ENCODE measurements around the gene UBIAD1. TPM values are rescaled to one million over a fixed set of nuclear protein-coding genes. Genes with fewer than 3 reads are reported as not detected.
"Not testable (repeated sequence)": the region's sequence is repeated elsewhere in the genome, so short reads cannot be mapped to it uniquely, and the experiment has no call there.

The UBIAD1 gene
- total RNA-seq, 1 donor from 2014 or later, result 11.4 TPM

GRCh38 chr1:11279152-11279551 lies 6.2 kb downstream of the UBIAD1 start:
- DNase-seq (ENCODE audit: extremely low read depth, low read depth, low spot score), result no peak

DNA sequence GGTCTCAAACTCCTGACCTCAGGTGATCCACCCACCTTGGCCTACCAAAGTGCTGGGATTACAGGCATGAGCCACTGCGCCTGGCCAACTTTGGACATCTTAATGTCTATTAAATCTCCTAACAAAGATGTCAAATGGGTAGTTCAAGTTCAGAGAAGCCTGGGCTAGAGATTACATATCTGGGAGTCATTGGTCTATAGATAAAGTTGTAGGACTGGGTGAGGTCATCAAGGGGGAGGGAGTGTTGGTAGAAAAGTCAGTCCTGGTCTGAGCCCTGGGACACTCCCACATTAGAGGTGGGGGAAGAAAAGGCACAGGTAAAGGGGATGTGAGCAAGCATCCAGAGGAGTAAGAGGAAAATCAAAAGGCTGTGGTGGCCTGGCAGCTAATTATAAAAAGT lies 6.6 kb downstream of the UBIAD1 start:
- no peak for DNase-seq (ENCODE audit: extremely low read depth, low read depth, low spot score)

- DNase-seq (ENCODE audit: extremely low read depth, low read depth, low spot score), result no peak
Observed at GRCh38 chr1:11280719-11281376, 7.8 kb downstream of the UBIAD1 start.

- no peak for DNase-seq (ENCODE audit: extremely low read depth, low read depth, low spot score)
Observed at GRCh38 chr1:11281518-11282331, 8.7 kb downstream of the UBIAD1 start.

DNA sequence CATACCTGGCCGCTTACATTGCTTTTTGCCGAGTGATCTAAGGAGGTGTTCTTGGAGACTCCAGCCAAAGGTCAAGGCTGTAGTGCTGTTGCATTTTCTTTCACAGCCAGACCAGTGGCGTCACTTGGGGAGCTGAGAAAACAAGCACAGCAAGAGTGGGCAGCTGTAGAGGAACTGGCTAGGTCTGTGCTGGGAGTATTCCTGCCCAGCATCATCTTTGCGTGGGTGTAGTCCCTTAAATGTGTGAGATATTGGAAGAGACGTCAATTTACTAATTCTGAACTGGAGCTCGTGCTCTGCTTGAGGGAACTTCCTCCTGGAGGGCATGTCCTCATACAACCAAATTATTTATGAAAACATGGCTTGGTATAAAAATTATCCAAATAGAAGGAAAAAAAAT lies 10.2 kb downstream of the UBIAD1 start:
- DNase-seq (ENCODE audit: extremely low read depth, low read depth, low spot score), result no peak

- no peak for DNase-seq (ENCODE audit: extremely low read depth, low read depth, low spot score)
Observed at GRCh38 chr1:11284784-11285183, 11.8 kb downstream of the UBIAD1 start.

DNA sequence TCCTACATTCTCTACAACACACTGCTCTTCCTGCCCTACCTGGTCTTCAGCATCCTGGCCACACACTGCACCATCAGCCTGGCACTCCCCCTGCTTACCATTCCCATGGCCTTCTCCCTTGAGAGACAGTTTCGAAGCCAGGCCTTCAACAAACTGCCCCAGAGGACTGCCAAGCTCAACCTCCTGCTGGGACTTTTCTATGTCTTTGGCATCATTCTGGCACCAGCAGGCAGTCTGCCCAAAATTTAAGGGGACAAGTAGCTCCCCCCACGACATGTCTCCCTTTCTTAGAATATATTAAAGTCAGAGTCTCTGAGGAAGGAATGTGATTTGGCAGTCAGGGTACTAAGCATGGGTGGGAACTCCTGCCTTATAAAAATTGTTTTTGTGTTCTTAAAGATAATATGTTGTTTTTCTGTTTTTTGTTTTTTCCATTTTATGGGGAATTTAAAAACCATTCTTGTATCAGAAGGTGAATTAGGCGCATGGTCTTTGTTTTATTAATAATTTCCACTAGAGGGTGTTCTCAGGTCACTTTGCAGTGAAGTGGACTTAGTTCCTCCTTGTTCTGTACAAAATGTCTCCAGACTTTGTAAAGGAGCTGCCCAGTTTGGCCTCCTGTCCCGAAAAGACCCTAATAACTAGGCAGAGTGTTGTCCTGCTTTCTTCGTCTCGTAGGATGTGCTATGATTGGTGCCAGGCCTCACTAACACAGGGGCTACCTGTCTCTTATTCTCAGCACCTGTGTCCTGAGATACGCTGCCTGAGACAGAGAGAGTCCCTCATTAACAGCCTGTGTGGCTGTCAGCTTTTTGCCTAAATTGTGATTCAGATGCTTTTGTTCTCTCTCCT lies 13.1 kb downstream of the UBIAD1 start:
- DNase-seq (ENCODE audit: extremely low read depth, low read depth, low spot score), result no peak

DNA sequence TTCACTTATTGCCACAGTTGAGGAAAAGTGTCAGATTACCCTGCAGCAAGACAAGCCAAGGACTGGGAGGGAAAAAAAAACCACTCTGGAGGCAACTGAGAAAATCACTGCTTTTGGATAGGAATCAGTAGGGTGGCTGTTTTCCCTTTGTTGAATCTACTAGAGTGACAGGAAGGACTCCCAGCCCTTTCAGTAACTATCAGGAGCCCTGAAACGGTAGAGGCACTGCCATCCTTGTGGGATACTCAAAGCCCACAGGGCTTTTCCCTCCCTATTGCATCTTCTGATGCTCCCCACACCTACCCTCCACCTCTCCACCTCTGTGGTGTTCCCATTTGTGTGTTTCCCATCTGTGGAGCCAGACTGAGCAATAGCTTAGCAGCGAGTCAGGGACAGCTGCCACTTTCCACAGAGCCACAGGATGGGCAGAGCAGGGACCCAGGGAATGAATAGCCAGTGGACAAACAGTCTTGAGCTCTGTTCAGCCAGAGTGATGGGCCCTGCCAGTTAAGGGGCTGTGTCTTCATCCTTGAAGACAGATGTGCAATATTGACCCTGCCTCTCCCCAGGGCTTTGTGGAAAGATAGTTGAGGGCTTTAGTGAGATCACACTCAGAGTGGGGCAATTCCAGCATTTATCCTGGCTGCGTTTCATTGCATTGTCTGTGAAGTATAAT lies 13.9 kb downstream of the UBIAD1 start:
- DNase-seq (ENCODE audit: extremely low read depth, low read depth, low spot score), result no peak

DNA sequence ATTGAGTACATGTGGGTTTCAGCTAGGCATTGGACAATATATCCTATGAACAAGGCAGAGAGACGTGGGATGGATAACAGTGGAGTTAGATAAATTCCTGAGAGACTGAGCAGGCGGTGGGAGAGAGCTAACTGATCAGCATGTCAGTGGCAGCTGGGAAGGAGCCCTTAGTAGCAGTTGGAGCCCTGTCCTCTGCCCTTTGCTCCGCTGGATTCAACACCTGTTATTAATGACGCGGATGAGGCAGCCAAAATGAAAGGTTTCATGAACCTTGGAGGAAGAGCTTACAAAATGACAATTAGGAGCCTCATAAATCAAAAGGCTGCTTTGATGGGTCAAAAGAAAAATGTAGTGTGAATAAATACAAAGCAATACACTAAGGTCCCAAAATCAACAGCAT lies 16.1 kb downstream of the UBIAD1 start:
- no peak for DNase-seq (ENCODE audit: extremely low read depth, low read depth, low spot score)

GRCh38 chr1:11291049-11291448 lies 18.1 kb downstream of the UBIAD1 start:
- DNase-seq (ENCODE audit: extremely low read depth, low read depth, low spot score), result no peak

GRCh38 chr1:11293856-11294255 lies 20.9 kb downstream of the UBIAD1 start:
- no peak for DNase-seq (ENCODE audit: extremely low read depth, low read depth, low spot score)

- no peak for DNase-seq (ENCODE audit: extremely low read depth, low read depth, low spot score)
Observed at GRCh38 chr1:11294951-11295350, 22.0 kb downstream of the UBIAD1 start.

- DNase-seq (ENCODE audit: extremely low read depth, low read depth, low spot score), result no peak
Observed at GRCh38 chr1:11295905-11296304, 22.9 kb downstream of the UBIAD1 start.

DNA sequence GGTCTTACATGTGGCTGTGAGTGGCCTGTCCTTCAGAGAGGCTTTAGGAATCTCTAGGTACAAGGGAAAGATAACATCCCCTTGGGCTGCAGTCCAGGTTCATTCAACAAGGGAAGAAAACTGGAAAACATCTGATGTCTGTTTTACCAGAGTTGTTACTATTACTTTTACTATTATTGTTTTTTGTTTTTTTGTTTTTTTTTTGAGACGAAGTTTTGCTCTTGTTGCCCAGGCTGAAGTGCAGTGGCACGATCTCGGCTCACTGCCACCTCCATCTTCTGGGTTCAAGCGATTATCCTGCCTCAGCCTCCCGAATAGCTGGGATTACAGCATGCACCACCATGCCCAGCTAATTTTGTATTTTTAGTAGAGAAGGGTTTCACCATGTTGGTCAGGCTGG lies 24.8 kb downstream of the UBIAD1 start:
- DNase-seq (ENCODE audit: extremely low read depth, low read depth, low spot score), result not testable (repeated sequence)

DNA sequence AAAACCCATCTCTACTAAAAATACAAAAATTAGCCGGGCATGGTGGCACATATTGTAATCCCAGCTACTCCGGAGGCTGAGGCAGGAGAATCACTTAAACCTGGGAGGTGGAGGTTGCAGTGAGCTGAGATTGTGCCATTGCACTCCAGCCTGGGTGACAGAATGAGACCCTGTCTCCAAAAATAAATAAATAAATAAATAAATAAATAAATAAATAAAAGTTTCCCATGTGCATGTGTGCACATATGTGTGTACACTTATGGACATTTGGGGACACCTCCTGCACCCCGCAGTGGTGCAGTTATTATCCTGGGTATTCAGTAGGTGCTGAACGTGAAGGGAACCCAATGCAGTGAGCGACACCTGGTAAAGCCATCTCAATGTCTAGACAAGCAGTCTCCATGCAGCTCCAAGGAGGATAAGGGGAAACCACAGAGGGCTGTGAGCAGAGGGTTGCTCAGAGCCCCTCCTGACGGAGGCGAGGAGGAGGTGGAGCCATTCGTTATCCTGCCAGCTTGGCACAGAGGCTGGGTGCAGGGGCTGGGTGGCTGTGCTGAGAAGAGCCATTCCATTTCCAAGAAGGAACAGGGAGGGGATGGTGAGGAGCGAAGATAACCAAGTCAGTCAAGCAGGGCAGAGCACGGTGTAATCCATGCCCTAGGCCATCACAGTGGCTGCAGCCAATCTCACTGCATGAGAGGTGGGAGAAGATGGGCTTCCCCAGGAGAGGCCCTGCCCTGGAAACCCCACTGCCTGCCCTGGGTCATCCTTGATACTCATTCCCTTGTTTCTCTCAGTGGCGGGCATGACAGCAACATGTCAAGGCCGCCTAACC lies 25.6 kb downstream of the UBIAD1 start:
- no peak for DNase-seq (ENCODE audit: extremely low read depth, low read depth, low spot score)

GRCh38 chr1:11299225-11299574 lies 26.2 kb downstream of the UBIAD1 start:
- DNase-seq (ENCODE audit: extremely low read depth, low read depth, low spot score), result no peak

DNA sequence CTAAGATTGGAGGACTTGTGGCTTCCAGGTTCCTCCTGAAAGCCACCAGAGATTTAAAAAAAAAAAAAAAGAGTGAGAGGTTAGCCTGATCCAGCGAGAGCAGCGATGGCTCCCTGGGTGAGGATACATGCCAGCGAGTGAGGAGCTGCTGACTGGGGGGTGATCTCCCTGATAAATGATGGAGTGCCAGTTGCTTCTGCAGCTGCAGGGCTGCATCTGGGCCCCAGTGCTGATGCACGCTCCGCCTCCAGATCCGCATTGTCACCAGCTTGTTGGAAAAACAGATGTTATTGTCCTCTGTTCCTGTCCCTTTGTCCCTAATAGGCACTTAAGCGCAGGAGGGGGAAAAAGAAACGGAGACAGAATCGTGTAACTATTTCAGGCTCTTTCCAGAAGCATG lies 28.6 kb downstream of the UBIAD1 start:
- no peak for DNase-seq (ENCODE audit: extremely low read depth, low read depth, low spot score)

DNA sequence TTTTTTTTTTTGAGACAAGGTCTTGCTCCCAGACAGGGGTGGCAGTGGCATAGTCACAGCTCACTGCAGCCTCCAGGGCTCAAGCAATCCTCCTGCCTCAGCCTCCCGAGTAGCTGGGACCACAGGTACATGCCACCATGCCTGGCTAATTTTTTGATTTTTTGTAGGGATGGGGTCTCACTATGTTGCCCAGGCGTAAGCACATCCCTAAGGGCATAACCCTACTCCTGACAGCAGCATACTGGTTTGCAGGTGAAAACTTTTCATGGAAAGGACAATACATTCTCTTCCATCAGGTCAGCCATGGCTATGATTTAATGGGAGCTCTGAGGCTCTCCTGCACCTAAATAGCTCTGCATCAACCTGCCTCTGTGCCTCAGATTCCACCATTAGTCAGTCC lies 29.4 kb downstream of the UBIAD1 start:
- no peak for DNase-seq (ENCODE audit: extremely low read depth, low read depth, low spot score)

DNA sequence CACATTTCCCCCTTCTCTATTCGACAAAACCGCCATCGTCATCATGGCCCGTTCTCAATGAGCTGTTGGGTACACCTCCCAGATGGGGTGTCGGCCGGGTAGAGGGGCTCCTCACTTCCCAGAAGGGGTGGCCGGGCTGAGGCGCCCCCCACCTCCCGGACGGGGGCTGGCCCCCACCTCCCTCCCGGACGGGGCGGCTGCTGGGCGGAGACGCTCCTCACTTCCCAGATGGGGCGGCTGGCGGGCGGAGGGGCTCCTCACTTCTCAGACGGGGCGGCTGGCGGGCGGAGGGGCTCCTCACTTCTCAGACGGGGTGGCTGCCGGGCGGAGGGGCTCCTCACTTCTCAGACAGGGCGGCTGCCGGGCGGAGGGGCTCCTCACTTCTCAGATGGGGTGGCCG lies 32.5 kb downstream of the UBIAD1 start:
- DNase-seq (ENCODE audit: extremely low read depth, low read depth, low spot score), result not testable (repeated sequence)

DNA sequence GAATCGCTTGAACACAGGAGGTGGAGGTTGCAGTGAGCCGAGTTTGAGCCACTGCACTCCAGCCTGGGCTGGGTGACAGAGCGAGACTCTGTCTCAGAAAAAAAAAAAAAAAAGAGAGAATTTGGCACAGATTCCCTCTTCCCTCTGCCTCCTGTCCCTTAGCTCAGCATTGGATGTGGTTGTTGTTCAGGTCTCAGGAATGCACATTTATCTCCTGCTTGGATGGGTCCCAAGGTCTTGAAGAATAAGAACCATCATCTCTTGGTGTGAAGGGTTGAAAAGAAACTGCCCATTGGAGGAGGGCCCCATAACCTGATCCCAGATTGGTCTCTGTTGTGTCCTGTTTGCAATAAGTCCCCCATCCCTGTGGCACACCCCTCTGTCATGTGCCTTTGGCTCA lies 34.9 kb downstream of the UBIAD1 start:
- no peak for DNase-seq (ENCODE audit: extremely low read depth, low read depth, low spot score)

Data from glomerular endothelial cell (primary cell).